ENCODE data around the gene ITPRIP. TPM values are rescaled to one million over a fixed set of nuclear protein-coding genes. Genes with fewer than 3 reads are reported as not detected.

ITPRIP gene
- total and polyA plus RNA-seq, 2 of the 8 experiments (the other 6 are each of a cell fraction or from before 2014, with no cell fraction given) = 15.3 to 16.9 TPM

DNA sequence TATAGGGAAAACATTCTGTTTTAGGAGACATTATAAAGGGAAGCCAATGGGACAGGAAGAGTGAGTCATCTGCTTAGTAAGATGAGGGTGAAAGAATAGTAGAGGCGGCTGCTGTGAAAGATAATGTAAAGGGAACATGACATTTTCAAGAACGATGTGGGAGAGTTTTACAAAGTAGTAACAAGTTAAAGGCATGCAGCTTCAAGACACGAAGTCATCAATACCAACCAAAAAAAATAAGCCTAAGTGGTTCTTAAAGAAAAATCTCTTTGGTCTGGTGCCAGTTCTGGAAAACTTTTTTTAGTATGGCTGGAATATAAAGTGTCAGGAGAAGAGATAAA lies 77.5 kb downstream of the ITPRIP start (continued):
- TF ChIP-seq EP300 (IDR thresholded peaks at IDR 0.05; ENCODE audit: borderline replicate concordance in 1 of 2, low read depth in 2 of 2, low read length in 2 of 2) = no peak
- no peak for TF ChIP-seq FOSL1 (IDR thresholded peaks at IDR 0.05; ENCODE audit: insufficient read depth, low read depth, low read length)
- TF ChIP-seq ASH2L (IDR thresholded peaks at IDR 0.05; ENCODE audit: low read length) = no peak

Measured in H1 (cell line).